Glutamatergic neuron (in vitro differentiated cells): ENCODE results near the gene TRNP1. TPM values are rescaled to one million over a fixed set of nuclear protein-coding genes. Genes with fewer than 3 reads are reported as not detected.
A peak's percentile ranks its signal among the peaks of the same experiment; 100 is the strongest.

Experiments
- DNase-seq: peaks from one replicate; pipeline ENCODE4 v3.0.0; 2022
- H3K27ac Mint-ChIP-seq: one replicate; pipeline ENCODE4 v1.8.0; 2020; ENCODE audit warnings: mild to moderate bottlenecking, mixed read lengths, inconsistent platforms; ENCODE audit not compliant: unreplicated experiment
- H3K27me3 Mint-ChIP-seq: one replicate; pipeline ENCODE4 v1.8.0; 2020; ENCODE audit warnings: mild to moderate bottlenecking, moderate library complexity, mixed read lengths, inconsistent platforms; ENCODE audit not compliant: unreplicated experiment
- H3K36me3 Mint-ChIP-seq: one replicate; pipeline ENCODE4 v1.8.0; 2020; ENCODE audit warnings: mild to moderate bottlenecking, mixed read lengths, inconsistent platforms; ENCODE audit not compliant: unreplicated experiment
- H3K4me1 Mint-ChIP-seq: one replicate; pipeline ENCODE4 v1.8.0; 2020; ENCODE audit warnings: mild to moderate bottlenecking, low read depth, mixed read lengths, inconsistent platforms; ENCODE audit not compliant: unreplicated experiment
- H3K4me3 Mint-ChIP-seq: one replicate; pipeline ENCODE4 v1.8.0; 2020; ENCODE audit warnings: mild to moderate bottlenecking, mixed read lengths, inconsistent platforms; ENCODE audit not compliant: unreplicated experiment
- H3K9me3 Mint-ChIP-seq: one replicate; pipeline ENCODE4 v1.8.0; 2020; ENCODE audit warnings: mild to moderate bottlenecking, moderate library complexity, mixed read lengths, inconsistent platforms; ENCODE audit not compliant: unreplicated experiment
- total RNA-seq: library from RNA; stranded (reverse); fragmentation: NEBNext Ultra II Directional; extraction: Animal tissue kit (Norgen Biotek cat#: 25700); gene quantifications from one replicate; pipeline ENCODE4 v1.2.1, GENCODE V29; 2021; ENCODE audit not compliant: unreplicated experiment
- TF ChIP-seq, protein P1 (sequence below): fragments of 200-600 bp; sonication (generic); IDR thresholded peaks from one replicate; pipeline ENCODE4 v1.5.0; 2021; ENCODE audit not compliant: partially characterized antibody, unreplicated experiment

The TRNP1 gene
- total RNA-seq, 1 donor from 2014 or later, result 13.9 TPM

DNA sequence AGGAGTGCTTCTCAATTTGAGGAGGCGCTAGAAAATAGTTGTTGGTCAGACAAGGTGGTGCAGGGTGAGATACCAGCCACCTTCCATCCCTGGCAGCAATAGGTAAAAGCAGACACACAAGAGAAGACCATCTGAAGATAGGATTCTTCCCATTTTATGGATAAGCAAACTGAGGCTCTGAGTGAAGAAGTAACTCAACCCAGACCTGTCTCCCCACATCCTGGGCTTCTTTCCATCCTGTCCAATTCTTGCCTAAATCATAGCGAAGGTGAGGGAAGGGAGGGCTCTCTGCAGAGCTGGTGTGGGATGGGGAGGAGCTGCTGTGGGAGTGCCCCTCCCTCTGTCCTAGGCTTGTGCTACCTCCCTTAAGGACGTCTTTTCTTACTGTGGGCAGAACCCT is 21.9 kb upstream of the TRNP1 start:
- Mint-ChIP-seq H3K36me3 (no peaks in the 10 kb centered on the region), H3K27ac (no peak overlapping the region), H3K27me3 (peaks cover 12% of the 10 kb centered on the region), H3K4me1 (peaks cover 4% of the 10 kb centered on the region), H3K9me3 (no peaks in the 10 kb centered on the region), H3K4me3 (no peak overlapping the region)
- TF ChIP-seq, protein P1, sequence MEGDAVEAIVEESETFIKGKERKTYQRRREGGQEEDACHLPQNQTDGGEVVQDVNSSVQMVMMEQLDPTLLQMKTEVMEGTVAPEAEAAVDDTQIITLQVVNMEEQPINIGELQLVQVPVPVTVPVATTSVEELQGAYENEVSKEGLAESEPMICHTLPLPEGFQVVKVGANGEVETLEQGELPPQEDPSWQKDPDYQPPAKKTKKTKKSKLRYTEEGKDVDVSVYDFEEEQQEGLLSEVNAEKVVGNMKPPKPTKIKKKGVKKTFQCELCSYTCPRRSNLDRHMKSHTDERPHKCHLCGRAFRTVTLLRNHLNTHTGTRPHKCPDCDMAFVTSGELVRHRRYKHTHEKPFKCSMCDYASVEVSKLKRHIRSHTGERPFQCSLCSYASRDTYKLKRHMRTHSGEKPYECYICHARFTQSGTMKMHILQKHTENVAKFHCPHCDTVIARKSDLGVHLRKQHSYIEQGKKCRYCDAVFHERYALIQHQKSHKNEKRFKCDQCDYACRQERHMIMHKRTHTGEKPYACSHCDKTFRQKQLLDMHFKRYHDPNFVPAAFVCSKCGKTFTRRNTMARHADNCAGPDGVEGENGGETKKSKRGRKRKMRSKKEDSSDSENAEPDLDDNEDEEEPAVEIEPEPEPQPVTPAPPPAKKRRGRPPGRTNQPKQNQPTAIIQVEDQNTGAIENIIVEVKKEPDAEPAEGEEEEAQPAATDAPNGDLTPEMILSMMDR, result no peak
- DNase-seq, result no peak

DNA sequence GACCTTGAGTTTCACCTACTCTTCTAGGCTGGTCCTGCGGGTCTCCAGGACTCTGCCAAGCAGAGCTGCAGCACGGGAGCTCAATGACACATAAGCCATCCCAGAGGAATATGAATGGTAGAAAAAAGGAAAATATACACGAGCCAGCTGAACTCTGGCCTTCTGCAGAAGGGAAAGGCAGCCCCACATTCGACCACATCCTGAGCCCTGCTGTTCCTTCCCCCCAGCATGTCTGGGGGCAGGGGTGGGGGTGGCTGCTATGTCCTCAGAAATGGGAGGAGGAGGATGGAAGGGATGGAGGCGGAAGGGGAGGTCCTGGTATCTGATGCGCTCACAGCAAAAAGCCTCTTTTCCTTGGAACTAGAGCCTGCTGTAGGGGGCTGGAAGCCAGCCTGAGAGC is 21.1 kb upstream of the TRNP1 start:
- Mint-ChIP-seq H3K4me3 (no peak overlapping the region), H3K27me3 (peaks cover 12% of the 10 kb centered on the region), H3K27ac (no peak overlapping the region), H3K36me3 (no peaks in the 10 kb centered on the region), H3K9me3 (no peaks in the 10 kb centered on the region), H3K4me1 (peaks cover 4% of the 10 kb centered on the region)
- TF ChIP-seq, protein P1, result no peak
- DNase-seq, result no peak

GRCh38 chr1:26972821-26973220 is 20.7 kb upstream of the TRNP1 start:
- Mint-ChIP-seq H3K27ac (no peak overlapping the region), H3K36me3 (no peaks in the 10 kb centered on the region), H3K27me3 (peaks cover 12% of the 10 kb centered on the region), H3K9me3 (no peaks in the 10 kb centered on the region), H3K4me3 (no peak overlapping the region), H3K4me1 (peaks cover 4% of the 10 kb centered on the region)
- no peak for DNase-seq
- TF ChIP-seq, protein P1, result no peak

DNA sequence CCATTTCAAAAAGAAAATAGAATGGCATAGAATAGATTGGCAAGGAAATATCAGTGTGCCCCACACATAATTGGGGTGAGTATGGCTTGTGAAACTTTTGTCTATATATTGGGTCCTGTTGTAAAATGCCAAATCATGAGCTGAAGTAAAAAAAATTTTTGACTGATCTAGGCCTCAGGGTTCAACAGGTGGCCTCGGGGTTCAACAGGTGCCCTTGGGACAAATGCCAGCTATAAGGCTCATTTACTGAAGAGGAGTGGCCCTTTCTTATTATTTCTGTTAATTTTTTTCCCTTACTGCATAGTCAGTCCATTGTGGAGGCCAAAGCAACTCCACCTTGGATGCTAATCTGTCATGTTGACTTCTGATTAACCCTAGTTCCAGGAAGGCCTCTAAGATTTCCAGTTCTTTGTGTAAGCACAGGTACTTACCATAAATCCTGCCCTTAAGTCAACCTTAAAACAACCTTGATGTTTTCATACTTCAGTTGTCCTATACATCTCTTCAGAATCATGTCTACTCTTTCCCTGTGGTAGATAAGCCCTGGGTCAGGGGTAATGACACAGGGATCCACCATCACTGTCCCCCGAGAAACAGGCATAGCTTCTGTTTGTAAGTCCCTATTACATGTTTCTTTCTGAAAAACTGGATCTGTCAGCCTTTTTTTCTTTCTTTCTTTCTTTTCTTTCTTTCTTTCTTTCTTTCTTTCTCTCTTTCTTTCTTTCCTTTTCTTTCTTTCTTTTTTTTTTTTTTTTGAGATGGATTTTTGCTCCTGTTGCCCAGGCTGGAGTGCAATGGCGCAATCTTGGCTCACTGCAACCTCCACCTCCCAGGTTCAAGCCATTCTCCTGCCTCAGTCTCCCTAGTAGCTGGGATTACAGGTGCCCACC is 16.6 kb upstream of the TRNP1 start:
- Mint-ChIP-seq H3K4me3 (peak overlapping the region; percentile 20), H3K27me3 (peaks cover 11% of the 10 kb centered on the region), H3K27ac (no peak overlapping the region), H3K36me3 (no peaks in the 10 kb centered on the region), H3K4me1 (peaks cover 4% of the 10 kb centered on the region), H3K9me3 (peaks cover 1% of the 10 kb centered on the region)
- TF ChIP-seq, protein P1, result no peak
- no peak for DNase-seq

GRCh38 chr1:26978901-26979300 is 14.6 kb upstream of the TRNP1 start:
- no peak overlapping the region for H3K27ac Mint-ChIP-seq
- TF ChIP-seq, protein P1, result no peak

More at GRCh38 chr1:26978901-26979300, 14.6 kb upstream of the TRNP1 start:
- peaks cover 3% of the 10 kb centered on the region for H3K9me3 Mint-ChIP-seq
- no peak overlapping the region for H3K4me3 Mint-ChIP-seq
- DNase-seq, result no peak
- no peaks in the 10 kb centered on the region for H3K36me3 Mint-ChIP-seq
- peaks cover 5% of the 10 kb centered on the region for H3K27me3 Mint-ChIP-seq
- no peaks in the 10 kb centered on the region for H3K4me1 Mint-ChIP-seq
